Tibial artery (tissue), 4 donors: ENCODE measurements around the gene CCDC9B.

Experiments
- DNase-seq, 2 donors: peaks; one replicate each; pipeline ENCODE4 v3.0.0-alpha.2; 2019
- H3K27ac ChIP-seq, 2 donors: fragments of 200-600 bp; sonication (generic) in 1 of 2; 1 replicate in 1 of 2; 2 replicates in 1 of 2; pipeline ENCODE4 v1.5.1; 2018 to 2019; ENCODE audit warnings: mild to moderate bottlenecking in 1 of 2
- H3K27me3 ChIP-seq, 2 donors: fragments of 200-600 bp; sonication (generic) in 1 of 2; one replicate each; pipeline versions ENCODE4 v1.5.1 to v1.6.0; 2016 to 2019
- H3K36me3 ChIP-seq, 3 donors: fragments of 200-600 bp; sonication (generic) in 2 of 3; one replicate each; pipeline ENCODE4 v1.5.1; 2016 to 2019; ENCODE audit warnings: mild to moderate bottlenecking in 2 of 3
- H3K4me1 ChIP-seq, 4 donors: fragments of 200-600 bp; sonication (generic) in 2 of 4; 1 replicate in 3 of 4; 2 replicates in 1 of 4; pipeline ENCODE4 v1.5.1; 2016 to 2019
- H3K4me3 ChIP-seq, 2 donors: fragments of 200-600 bp; sonication (generic) in 1 of 2; 1 replicate in 1 of 2; 2 replicates in 1 of 2; pipeline ENCODE4 v1.5.1; 2018 to 2019; ENCODE audit warnings: mild to moderate bottlenecking in 2 of 2
- H3K9me3 ChIP-seq, 3 donors: fragments of 200-600 bp; sonication (generic) in 1 of 3; one replicate each; pipeline ENCODE4 v1.5.1; 2016 to 2019
- intact Hi-C: fragments of 100-400 bp; cut with DNase I; formaldehyde crosslinking; loops from one replicate; pipeline ENCODE4 v1.15.0; 2023; ENCODE audit warnings: low total_unique reads
- TF ChIP-seq, protein P1 (sequence below), 2 experiments: fragments of 200-600 bp in 1 of 2; fragments of 450-650 bp in 1 of 2; IDR thresholded peaks; one replicate each; pipeline ENCODE4 v1.5.1; 2017 to 2019; ENCODE audit warnings: antibody characterized with exemption in 2 of 2, mild to moderate bottlenecking in 1 of 2, moderate library complexity in 1 of 2

Gene CCDC9B

DNA sequence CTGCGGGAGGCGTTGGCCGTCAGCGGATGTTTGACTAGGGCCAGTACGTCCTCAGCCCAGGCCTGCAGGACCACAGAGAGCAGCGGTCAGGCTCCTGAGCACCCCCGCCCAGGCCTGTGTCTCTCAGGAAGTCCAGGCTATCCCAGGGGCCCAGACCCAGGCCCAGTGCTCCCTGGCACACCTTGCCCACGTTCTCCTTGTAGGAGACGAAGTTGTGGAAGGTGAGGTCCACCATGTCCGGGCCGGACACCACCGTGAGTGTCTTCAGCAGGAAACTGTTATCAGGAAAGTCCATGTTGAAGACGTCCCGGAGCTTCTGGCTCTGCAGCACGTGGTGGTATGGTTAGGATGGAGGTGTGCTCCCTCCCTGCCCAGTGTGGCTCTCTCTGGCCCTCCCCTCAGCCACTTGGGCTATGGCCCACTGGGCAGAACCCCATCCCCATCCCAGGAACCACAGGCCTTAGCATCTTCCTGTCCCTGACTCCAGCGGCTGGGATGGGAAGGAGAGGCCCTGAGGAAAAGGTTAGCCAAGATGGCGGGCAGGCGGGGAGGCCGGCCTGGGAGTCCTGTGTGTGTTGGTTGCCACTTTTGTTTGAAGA is 38.4 kb downstream of the CCDC9B start:
- DNase-seq = no peak
- no peak overlapping the region for H3K4me3 ChIP-seq
- intact Hi-C loops = no loop called here
- peaks cover 0 to 13% (median 0%) of the 10 kb centered on the region in 3 donors for H3K9me3 ChIP-seq
- peaks cover 0 to 12% of the 10 kb centered on the region in 2 donors for H3K27me3 ChIP-seq
- TF ChIP-seq, protein P1, sequence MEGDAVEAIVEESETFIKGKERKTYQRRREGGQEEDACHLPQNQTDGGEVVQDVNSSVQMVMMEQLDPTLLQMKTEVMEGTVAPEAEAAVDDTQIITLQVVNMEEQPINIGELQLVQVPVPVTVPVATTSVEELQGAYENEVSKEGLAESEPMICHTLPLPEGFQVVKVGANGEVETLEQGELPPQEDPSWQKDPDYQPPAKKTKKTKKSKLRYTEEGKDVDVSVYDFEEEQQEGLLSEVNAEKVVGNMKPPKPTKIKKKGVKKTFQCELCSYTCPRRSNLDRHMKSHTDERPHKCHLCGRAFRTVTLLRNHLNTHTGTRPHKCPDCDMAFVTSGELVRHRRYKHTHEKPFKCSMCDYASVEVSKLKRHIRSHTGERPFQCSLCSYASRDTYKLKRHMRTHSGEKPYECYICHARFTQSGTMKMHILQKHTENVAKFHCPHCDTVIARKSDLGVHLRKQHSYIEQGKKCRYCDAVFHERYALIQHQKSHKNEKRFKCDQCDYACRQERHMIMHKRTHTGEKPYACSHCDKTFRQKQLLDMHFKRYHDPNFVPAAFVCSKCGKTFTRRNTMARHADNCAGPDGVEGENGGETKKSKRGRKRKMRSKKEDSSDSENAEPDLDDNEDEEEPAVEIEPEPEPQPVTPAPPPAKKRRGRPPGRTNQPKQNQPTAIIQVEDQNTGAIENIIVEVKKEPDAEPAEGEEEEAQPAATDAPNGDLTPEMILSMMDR (IDR thresholded peaks at IDR 0.05) = no peak
- no peak overlapping the region for H3K27ac ChIP-seq
- no peaks in the 10 kb centered on the region for H3K36me3 ChIP-seq
- no peaks in the 10 kb centered on the region for H3K4me1 ChIP-seq

DNA sequence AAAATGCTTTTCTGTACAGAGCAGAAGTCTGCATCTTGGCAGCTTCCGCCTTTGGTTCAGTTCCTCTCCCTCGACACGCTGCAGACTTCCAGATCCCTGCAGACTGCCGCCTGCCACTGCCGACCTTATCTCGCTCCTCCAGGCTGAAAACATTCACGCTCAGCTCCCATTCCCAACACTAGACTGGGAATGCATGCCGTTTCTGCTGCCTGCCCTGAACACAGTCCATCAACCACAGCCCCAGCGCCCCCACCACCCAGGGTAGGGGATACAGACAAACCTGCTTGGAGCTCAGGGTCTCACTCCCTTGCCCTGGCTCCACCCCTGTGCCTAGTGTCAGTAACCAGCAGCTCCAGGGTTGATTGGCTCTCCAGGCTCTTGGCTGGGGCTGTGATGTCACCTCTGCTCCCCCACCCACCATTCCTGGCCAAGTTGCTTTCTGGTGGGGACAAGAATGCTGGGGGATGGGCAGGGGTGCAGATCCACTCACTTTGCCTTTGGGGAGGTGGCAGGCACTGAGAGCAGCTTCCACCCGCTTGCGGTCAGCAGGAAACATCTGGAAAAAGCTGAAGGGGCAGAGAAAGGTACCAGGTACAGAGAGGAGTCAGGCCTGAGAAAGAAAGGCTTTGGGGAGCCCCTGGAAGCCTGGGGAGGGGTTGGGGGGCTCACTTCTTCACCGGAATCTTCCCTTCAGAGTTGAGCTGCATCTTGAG is 39.1 kb downstream of the CCDC9B start:
- Histone ChIP-seq H3K4me1 (no peaks in the 10 kb centered on the region), H3K27me3 (peaks cover 0 to 8% of the 10 kb centered on the region in 2 donors), H3K4me3 (no peak overlapping the region), H3K36me3 (no peaks in the 10 kb centered on the region), H3K27ac (no peak overlapping the region), H3K9me3 (peaks cover 0 to 13% (median 0%) of the 10 kb centered on the region in 3 donors)
- DNase-seq = no peak
- TF ChIP-seq, protein P1 (IDR thresholded peaks at IDR 0.05) = no peak
- intact Hi-C loops = no loop called here

DNA sequence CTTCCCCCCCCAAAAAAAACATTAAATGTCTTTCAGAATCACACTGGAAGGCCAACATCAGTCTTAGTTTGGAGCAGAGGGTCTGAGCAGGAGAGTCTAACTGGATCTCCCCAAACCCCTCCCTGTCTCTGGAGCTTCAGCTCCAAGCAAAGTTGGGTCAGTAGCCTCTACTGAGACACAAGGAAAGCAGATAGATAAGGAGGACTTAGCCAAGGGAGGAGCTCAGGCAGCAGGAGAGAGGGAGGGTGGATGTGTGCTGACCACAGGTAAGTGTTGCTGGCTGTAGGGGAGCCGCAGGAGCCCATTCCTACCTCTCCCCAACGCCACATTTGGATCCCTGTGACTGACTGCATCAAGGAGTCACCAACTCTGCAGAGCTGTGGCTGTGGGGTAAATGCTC is 40.0 kb downstream of the CCDC9B start:
- Histone ChIP-seq H3K4me3 (no peak overlapping the region), H3K9me3 (peaks cover 0 to 13% (median 0%) of the 10 kb centered on the region in 3 donors), H3K27me3 (peaks cover 0 to 12% of the 10 kb centered on the region in 2 donors), H3K27ac (no peak overlapping the region), H3K4me1 (no peaks in the 10 kb centered on the region), H3K36me3 (no peaks in the 10 kb centered on the region)
- intact Hi-C loops = no loop called here
- no peak for DNase-seq
- TF ChIP-seq, protein P1 (IDR thresholded peaks at IDR 0.05) = no peak

DNA sequence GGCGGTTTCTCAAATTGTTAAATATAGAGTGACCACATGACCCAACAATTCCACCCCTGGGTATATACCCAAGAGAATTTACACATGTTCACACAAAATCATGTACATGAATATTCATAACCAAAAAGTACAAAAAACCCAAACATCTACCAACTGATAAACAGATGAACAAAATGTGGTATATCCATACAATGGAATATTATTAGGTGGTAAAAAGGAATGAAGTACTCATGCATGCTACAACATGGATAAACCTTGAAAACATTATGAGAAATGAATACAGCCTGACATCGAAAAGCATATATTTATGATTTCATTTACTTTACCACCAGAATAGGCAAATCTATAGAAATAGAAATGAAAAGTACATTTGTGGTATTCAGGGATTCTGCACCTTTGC is 40.4 kb downstream of the CCDC9B start:
- Histone ChIP-seq H3K27ac (no peak overlapping the region), H3K36me3 (no peaks in the 10 kb centered on the region), H3K27me3 (peaks cover 0 to 10% of the 10 kb centered on the region in 2 donors), H3K4me3 (no peak overlapping the region), H3K9me3 (peaks cover 0 to 13% (median 0%) of the 10 kb centered on the region in 3 donors), H3K4me1 (no peaks in the 10 kb centered on the region)
- intact Hi-C loops = no loop called here
- DNase-seq = no peak
- TF ChIP-seq, protein P1 (IDR thresholded peaks at IDR 0.05) = no peak

DNA sequence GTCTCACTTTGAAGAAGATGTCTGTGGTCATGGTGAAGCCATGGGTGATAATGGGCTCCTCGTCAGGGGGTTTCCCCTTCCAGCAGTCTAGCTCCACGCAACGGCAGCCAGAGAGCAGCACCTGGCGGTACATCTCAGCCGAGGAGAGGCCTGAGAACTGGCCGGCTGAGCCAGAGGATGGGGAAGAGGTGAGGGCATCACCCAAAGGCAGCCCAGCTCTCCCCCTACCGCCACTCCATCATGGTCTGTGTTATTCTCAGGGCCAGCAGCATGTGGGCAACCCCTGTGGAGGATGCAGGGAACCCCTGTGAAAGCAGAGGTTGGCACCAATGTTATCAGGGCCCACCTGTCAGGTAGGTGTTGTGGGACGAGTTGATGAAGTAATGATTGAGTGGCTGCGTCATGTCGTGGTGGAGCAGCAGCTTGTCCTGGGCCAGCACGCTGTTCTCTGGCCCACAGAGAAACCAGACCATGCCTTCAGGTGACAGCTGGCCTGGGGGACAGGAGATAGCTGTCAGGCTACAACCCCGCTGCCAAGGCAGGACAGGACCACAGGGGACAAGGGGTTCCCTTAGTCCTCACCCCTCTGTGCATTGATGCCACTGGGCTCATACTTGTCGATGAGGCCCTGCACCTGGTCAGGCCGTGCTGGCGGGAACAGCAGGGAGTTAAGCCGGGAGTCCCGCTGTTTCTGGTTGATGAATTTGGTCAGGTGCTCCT is 42.4 kb downstream of the CCDC9B start:
- no peak overlapping the region for H3K27ac ChIP-seq
- TF ChIP-seq, protein P1 (IDR thresholded peaks at IDR 0.05) = no peak
- H3K4me1 ChIP-seq = no peaks in the 10 kb centered on the region
- intact Hi-C loops = no loop called here
- H3K4me3 ChIP-seq = no peak overlapping the region
- H3K9me3 ChIP-seq = peaks cover 0 to 13% (median 0%) of the 10 kb centered on the region in 3 donors
- peaks cover 0 to 24% of the 10 kb centered on the region in 2 donors for H3K27me3 ChIP-seq
- H3K36me3 ChIP-seq = no peaks in the 10 kb centered on the region
- no peak for DNase-seq
